Breast epithelium (tissue), 3 donors: ENCODE results near the gene FAM180B.

Source experiments
- POLR2AphosphoS5 ChIP-seq, 3 donors: sonication (generic); formaldehyde crosslinking; IDR thresholded peaks; one replicate each; pipeline ENCODE4 v1.6.1; 2017; ENCODE audit warnings: antibody characterized with exemption in 3 of 3
- TF ChIP-seq, protein P1 (sequence below), 3 donors: fragments of 450-650 bp; IDR thresholded peaks; one replicate each; pipeline ENCODE4 v1.5.1; 2016 to 2017; ENCODE audit warnings: antibody characterized with exemption in 3 of 3, mild to moderate bottlenecking in 3 of 3, moderate library complexity in 3 of 3

DNA sequence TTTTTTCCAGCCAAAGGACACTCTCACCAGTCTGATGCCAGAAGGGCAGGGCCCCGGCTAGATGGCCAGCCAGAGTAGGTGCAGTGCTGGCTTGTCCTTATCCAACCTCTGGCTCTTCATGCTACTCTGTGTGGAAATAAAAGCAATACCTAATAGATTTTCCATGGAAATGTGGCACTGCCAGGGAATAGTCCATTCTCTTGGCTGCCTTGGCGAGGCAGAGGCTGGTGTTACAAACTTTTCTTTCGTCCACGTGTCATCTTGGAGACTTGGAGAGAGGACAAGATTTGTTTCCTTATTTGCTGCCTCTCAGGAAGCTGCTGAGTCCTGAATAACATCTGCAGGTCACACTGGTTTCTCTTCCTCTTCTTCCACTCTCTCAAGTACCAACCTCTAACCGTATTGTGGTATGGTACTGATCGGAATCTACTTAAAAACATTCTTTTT, 24.9 kb downstream of the FAM180B start:
- TF ChIP-seq, protein P1, sequence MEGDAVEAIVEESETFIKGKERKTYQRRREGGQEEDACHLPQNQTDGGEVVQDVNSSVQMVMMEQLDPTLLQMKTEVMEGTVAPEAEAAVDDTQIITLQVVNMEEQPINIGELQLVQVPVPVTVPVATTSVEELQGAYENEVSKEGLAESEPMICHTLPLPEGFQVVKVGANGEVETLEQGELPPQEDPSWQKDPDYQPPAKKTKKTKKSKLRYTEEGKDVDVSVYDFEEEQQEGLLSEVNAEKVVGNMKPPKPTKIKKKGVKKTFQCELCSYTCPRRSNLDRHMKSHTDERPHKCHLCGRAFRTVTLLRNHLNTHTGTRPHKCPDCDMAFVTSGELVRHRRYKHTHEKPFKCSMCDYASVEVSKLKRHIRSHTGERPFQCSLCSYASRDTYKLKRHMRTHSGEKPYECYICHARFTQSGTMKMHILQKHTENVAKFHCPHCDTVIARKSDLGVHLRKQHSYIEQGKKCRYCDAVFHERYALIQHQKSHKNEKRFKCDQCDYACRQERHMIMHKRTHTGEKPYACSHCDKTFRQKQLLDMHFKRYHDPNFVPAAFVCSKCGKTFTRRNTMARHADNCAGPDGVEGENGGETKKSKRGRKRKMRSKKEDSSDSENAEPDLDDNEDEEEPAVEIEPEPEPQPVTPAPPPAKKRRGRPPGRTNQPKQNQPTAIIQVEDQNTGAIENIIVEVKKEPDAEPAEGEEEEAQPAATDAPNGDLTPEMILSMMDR (IDR thresholded peaks at IDR 0.05): no peak
- no peak for TF ChIP-seq POLR2AphosphoS5 (IDR thresholded peaks at IDR 0.05)
